K562 (cell line): Measurements from ENCODE around the gene PBXIP1. TPM values are rescaled to one million over a fixed set of nuclear protein-coding genes. Genes with fewer than 3 reads are reported as not detected.

Experiments used
- BCLAF1 ChIP-seq, 2 experiments: fragments of 450-650 bp in 1 of 2; IDR thresholded peaks; 2 replicates each; pipeline ENCODE4 v1.6.1; 2011 to 2017; ENCODE audit warnings: low read depth in 2 of 2, antibody characterized with exemption in 1 of 2, borderline replicate concordance in 1 of 2, low read length in 1 of 2, mild to moderate bottlenecking in 1 of 2, mixed read lengths in 1 of 2; ENCODE audit not compliant: control insufficient read depth in 1 of 2
- EGR1 ChIP-seq: fragments of 450-650 bp; conservative IDR thresholded peaks from 2 replicates; pipeline ENCODE4 v1.6.1; 2017; ENCODE audit warnings: mild to moderate bottlenecking
- FOXJ3 ChIP-seq: sonication (generic); formaldehyde crosslinking; IDR thresholded peaks from 2 replicates; pipeline ENCODE4 v1.4.0; 2020; ENCODE audit warnings: mild to moderate bottlenecking, missing genetic modification reagents
- HES1 ChIP-seq: fragments of 450-650 bp; IDR thresholded peaks from 2 replicates; pipeline ENCODE4 v1.6.1; 2016; ENCODE audit warnings: low read depth, mild to moderate bottlenecking, moderate library complexity
- MTA3 ChIP-seq: fragments of 450-650 bp; formaldehyde crosslinking; IDR thresholded peaks from 2 replicates; pipeline ENCODE4 v1.6.1; 2017; ENCODE audit warnings: mild to moderate bottlenecking, borderline replicate concordance
- NCOA2 ChIP-seq, 2 experiments: fragments of 450-650 bp; IDR thresholded peaks; 2 replicates each; pipeline ENCODE4 v1.6.1; 2018; ENCODE audit warnings: mild to moderate bottlenecking in 2 of 2, moderate library complexity in 1 of 2; ENCODE audit not compliant: partially characterized antibody in 2 of 2
- NCOR1 ChIP-seq: fragments of 450-650 bp; IDR thresholded peaks from 2 replicates; pipeline ENCODE4 v1.6.1; 2016; ENCODE audit warnings: mild to moderate bottlenecking, moderate library complexity
- NR2F6 ChIP-seq: fragments of 450-650 bp; formaldehyde crosslinking; IDR thresholded peaks from 2 replicates; pipeline ENCODE4 v1.4.0; 2020; ENCODE audit warnings: mild to moderate bottlenecking
- POLR2AphosphoS2 ChIP-seq: IDR thresholded peaks from 2 replicates; pipeline ENCODE4 v1.6.1; 2012; ENCODE audit warnings: low read length, improper control_type of control experiment
- STAT5A ChIP-seq: IDR thresholded peaks from 2 replicates; pipeline ENCODE4 v1.6.1; 2012; ENCODE audit warnings: low read length, inconsistent platforms, borderline replicate concordance
- SUPT5H ChIP-seq: fragments of 450-650 bp; IDR thresholded peaks from 2 replicates; pipeline ENCODE4 v1.6.1; 2016
- TBP ChIP-seq: optimal IDR thresholded peaks from 2 replicates; pipeline ENCODE3; 2011; ENCODE audit warnings: low read depth, low read length, improper control_type of control experiment
- THAP7 ChIP-seq: fragments of 250-450 bp; sonication (Bioruptor Pico); IDR thresholded peaks from 2 replicates; pipeline ENCODE4 v1.5.0; 2021
- ZBTB7A ChIP-seq: IDR thresholded peaks from 2 replicates; pipeline ENCODE4 v1.6.1; 2011; ENCODE audit warnings: low read depth, mild to moderate bottlenecking, low read length, moderate library complexity, borderline replicate concordance; ENCODE audit not compliant: control insufficient read depth
- ZC3H4 ChIP-seq: sonication (generic); formaldehyde crosslinking; IDR thresholded peaks from 2 replicates; pipeline ENCODE4 v1.9.0; 2021; ENCODE audit warnings: missing genetic modification reagents, borderline replicate concordance
- ZFX ChIP-seq: sonication (generic); formaldehyde crosslinking; IDR thresholded peaks from 2 replicates; pipeline ENCODE4 v1.8.0; 2022; ENCODE audit warnings: mild to moderate bottlenecking, missing genetic modification reagents, moderate library complexity
- ZNF79 ChIP-seq: fragments of 250-450 bp; sonication (Bioruptor Pico); IDR thresholded peaks from 2 replicates; pipeline ENCODE4 v1.4.0; 2020; ENCODE audit warnings: low read depth, mild to moderate bottlenecking, moderate library complexity
- polyA plus RNA-seq, 8 experiments: library from polyadenylated mRNA; depleted of rRNA in 4 of 8; stranded (reverse) in 5 of 8; unstranded in 3 of 8; fragments of >200 nt; fragmentation: Nextera tagmentation in 2 of 8; fragmentation: Illumina TruSeq in 1 of 8; extraction: Ambion mirVana in 2 of 8; extraction: Trizol in 1 of 8; gene quantifications; 2 replicates each; pipeline versions ENCODE4 v1.2.1 to v1.2.3, GENCODE V29; 2011 to 2014; ENCODE audit warnings: inconsistent platforms in 1 of 8, missing spikeins in 1 of 8
- total RNA-seq, 7 experiments: library from RNA; depleted of rRNA in 6 of 7; stranded (reverse); fragments of >200 nt in 6 of 7; fragmentation: Illumina TruSeq in 2 of 7; extraction: Trizol in 2 of 7; gene quantifications; 2 replicates each; pipeline versions ENCODE4 v1.2.1 to v1.2.3, GENCODE V29; 2011 to 2021; ENCODE audit warnings: low replicate concordance in 1 of 7
- TF ChIP-seq, protein P1 (sequence below): fragments of 450-650 bp; formaldehyde crosslinking; IDR thresholded peaks from 2 replicates; pipeline ENCODE4 v1.4.0; 2022; ENCODE audit warnings: missing genetic modification characterization
- TF ChIP-seq, protein P2 (sequence below), 3 experiments: fragments of 200-800 bp in 1 of 3; sonication (Bioruptor generic) in 1 of 3; sonication (generic) in 1 of 3; formaldehyde crosslinking in 1 of 3; IDR thresholded peaks; 2 replicates each; pipeline versions ENCODE4 v1.6.1 to v1.8.0; 2016 to 2022; ENCODE audit warnings: mild to moderate bottlenecking in 2 of 3, missing compliant biosample characterization in 2 of 3, missing genetic modification characterization in 2 of 3, missing genetic modification reagents in 1 of 3

PBXIP1 gene
- total and polyA plus RNA-seq, 9 of the 15 experiments (the other 6 are each of a cell fraction or from before 2014, with no cell fraction given): 0.13 to 8.3 (median 5.8) TPM

- TF ChIP-seq BCLAF1 (IDR thresholded peaks at IDR 0.05; ENCODE audit: borderline replicate concordance in 1 of 2, control insufficient read depth in 1 of 2, low read depth in 2 of 2, low read length in 1 of 2): 0 out of 4 replicates have a peak, but pooled peaks of 1 of the 2 experiments have one; percentile 32
- peak; percentile 95 for TF ChIP-seq POLR2AphosphoS2
- no peak for TF ChIP-seq EGR1
- no peak for TF ChIP-seq MTA3
- peak; percentile 86 for TF ChIP-seq ZFX (CRISPR knock-in tag)
- 0 out of 2 replicates have a peak, but pooled peaks have one; percentile 9 for TF ChIP-seq THAP7 (CRISPR knock-in tag)
- TF ChIP-seq NCOA2 (IDR thresholded peaks at IDR 0.05; ENCODE audit: partially characterized antibody in 2 of 2): no peak
- no peak for TF ChIP-seq STAT5A
- TF ChIP-seq ZBTB7A: peak; percentile 58; the same call in 1 of the 2 replicates
- TF ChIP-seq, protein P1, sequence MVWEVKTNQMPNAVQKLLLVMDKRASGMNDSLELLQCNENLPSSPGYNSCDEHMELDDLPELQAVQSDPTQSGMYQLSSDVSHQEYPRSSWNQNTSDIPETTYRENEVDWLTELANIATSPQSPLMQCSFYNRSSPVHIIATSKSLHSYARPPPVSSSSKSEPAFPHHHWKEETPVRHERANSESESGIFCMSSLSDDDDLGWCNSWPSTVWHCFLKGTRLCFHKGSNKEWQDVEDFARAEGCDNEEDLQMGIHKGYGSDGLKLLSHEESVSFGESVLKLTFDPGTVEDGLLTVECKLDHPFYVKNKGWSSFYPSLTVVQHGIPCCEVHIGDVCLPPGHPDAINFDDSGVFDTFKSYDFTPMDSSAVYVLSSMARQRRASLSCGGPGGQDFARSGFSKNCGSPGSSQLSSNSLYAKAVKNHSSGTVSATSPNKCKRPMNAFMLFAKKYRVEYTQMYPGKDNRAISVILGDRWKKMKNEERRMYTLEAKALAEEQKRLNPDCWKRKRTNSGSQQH: 0 out of 2 replicates have a peak, but pooled peaks have one; percentile 7
- TF ChIP-seq NCOR1: no peak
- peak; percentile 3 for TF ChIP-seq TBP
- TF ChIP-seq, protein P2, sequence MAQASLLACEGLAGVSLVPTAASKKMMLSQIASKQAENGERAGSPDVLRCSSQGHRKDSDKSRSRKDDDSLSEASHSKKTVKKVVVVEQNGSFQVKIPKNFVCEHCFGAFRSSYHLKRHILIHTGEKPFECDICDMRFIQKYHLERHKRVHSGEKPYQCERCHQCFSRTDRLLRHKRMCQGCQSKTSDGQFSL (CRISPR knock-in tag; IDR thresholded peaks at IDR 0.05): peak; percentile 50; the same call in 1 of the 2 replicates
- TF ChIP-seq, protein P2 (tag; IDR thresholded peaks at IDR 0.05): peak in 1 of 2 experiments; percentile 54; a peak in 2 of 4 replicates
- 0 out of 2 replicates have a peak, but pooled peaks have one; percentile 24 for TF ChIP-seq HES1
- peak; percentile 45; the same call in 1 of the 2 replicates for TF ChIP-seq ZC3H4
- no peak for TF ChIP-seq FOXJ3
- TF ChIP-seq ZNF79 (CRISPR knock-in tag): no peak
- TF ChIP-seq SUPT5H: no peak
- no peak for TF ChIP-seq NR2F6 (CRISPR knock-in tag)
These were observed 6.4 kb upstream of the PBXIP1 start (continued) for GRCh38 chr1:154962156-154962749.
